GM19240 (cell line): ENCODE data around the gene CLIC5.

Experiments
- DNase-seq: peaks from one replicate; pipeline ENCODE4 v3.0.0; 2011; ENCODE audit warnings: low spot score; ENCODE audit not compliant: insufficient read length

CLIC5 gene

GRCh38 chr6:45895569-45895968 lies 120.1 kb downstream of the CLIC5 start:
- DNase-seq = no peak

DNA sequence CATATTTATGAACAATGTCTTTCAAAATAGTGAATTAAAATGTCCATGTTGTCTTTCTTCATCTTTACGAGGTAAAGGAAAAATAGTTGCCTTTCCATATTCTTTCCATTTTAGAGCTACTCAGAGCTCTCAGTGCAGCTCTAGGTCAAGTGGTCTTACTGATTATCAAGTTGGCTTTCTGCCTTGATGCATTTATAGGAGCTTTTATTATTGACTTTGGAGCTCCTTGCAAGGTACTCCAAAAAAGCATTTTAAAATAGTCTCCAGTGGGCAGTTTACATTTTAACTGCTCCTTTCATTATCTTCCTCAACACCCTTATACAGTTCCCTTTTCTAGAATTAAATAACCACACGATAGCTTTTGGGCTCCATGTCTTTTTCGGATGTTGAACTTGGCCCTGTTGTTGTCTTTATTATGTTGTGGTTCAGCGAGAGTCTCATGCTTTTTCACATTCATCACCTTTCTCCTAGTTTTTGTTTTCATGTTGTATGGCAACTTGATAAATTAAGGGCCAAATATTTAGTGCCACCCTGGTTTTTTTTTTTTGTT lies 122.9 kb downstream of the CLIC5 start:
- no peak for DNase-seq

- no peak for DNase-seq
Measured at GRCh38 chr6:45892196-45892595, 123.5 kb downstream of the CLIC5 start.

DNA sequence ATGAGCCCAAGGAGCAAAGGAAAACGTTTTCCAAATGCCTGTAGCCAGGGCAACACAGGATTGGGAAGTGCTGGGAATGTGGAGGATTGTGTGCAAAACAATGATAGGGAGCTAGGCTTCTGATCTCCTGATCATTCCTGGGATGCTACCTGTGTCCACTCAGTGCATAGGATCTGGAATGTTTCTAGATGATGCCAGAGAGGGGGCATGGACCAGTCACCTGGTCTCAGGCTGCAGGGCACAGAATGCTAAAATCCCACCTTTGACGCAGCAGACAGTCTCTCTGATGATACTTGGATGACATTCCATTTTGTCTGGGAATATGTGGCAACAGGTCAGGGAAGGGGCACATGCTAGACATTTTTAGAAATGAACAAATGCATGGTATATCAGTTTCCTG lies 128.9 kb downstream of the CLIC5 start:
- no peak for DNase-seq

GRCh38 chr6:45884336-45884735 lies 131.3 kb downstream of the CLIC5 start:
- DNase-seq = no peak

DNA sequence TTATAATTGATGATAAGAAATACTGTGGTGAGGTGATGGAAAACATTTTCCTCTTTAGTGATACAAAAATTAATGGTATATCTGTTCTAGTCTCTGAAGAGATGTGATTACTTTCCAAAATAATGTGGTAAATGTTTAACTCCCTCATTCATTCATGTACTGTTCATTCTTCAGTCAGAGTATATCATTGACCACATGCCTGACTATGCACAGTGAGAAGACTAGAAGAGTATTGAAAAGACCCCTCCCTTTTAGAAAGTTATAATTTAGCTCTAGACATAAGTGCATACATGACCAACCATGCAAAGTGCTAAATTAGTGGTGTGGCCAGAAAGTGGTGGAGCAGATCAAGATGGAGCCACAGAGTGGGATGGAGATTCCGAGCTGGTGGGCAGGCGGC lies 133.0 kb downstream of the CLIC5 start:
- no peak for DNase-seq

DNA sequence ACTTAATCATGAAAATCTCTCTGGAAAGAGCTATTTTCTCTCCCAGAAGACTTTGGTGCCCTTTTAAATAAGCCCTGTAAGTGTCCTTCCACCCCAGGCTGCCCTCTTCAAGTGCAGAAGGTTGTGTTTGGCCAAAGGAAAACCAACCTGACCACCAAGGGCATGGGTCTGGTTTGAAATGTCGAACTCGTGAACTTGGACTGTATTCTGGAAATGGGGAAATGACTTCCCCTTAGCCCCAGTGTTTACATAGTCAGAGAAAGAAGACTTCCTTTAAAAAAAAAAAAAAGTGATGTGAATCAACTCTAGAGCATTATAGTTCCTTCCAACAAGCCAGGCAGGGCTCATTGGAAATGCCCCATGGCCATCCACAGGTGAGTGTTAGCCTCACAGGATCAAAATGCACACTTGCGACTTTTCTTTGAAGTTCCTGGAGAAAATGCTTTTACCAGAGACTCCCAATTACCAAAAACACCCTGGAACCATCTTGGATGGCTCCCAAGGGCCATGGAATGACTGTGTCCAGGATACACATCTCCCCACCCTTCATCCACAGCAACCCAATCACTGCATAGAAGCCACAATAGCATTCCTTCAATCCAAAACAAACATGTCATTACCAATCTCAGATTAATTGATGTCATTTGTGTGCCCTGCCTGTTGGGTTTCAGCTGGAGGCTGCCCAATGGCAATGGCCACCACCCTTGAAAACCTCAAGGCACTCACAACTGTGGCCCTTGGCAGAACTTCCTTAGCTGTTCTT lies 133.8 kb downstream of the CLIC5 start:
- DNase-seq = no peak

DNA sequence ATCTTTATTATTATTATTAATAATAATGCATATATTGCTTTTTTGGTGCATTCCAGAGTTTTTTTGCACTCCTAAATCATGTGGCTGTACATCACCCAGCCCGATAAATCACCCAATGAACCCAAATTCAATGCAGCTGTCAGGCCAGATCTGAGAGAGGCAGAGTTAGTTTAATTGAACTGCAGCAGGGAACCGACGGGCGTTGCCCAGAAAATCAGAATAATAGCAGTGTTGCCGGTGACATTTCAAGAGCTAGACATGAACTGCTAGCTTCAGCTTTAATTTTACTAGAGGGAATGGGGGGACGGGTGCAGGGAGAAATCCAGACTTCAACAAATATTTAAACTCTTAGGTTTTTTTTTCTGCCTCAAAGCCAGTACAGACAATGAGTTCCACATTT lies 135.0 kb downstream of the CLIC5 start:
- DNase-seq = no peak

DNA sequence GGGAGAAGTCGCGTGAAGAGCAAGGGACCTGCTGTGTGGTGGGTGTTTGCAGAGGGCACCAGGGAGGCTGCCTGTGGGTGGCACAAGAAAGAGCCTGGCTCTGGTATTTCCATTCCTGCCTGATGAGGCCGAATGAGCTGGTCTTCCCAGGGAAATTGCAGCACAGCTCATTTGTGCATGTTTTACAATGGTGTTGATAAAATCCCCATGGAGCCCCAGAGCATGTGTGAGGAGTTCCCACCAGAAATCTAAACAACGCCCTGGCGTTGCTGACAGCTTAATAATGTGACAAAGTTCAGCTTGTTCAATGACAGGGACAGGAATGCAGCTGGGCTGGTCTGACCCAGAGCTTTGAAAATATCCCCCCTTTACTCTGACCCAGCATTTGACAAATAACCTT lies 135.5 kb downstream of the CLIC5 start:
- DNase-seq = no peak

DNA sequence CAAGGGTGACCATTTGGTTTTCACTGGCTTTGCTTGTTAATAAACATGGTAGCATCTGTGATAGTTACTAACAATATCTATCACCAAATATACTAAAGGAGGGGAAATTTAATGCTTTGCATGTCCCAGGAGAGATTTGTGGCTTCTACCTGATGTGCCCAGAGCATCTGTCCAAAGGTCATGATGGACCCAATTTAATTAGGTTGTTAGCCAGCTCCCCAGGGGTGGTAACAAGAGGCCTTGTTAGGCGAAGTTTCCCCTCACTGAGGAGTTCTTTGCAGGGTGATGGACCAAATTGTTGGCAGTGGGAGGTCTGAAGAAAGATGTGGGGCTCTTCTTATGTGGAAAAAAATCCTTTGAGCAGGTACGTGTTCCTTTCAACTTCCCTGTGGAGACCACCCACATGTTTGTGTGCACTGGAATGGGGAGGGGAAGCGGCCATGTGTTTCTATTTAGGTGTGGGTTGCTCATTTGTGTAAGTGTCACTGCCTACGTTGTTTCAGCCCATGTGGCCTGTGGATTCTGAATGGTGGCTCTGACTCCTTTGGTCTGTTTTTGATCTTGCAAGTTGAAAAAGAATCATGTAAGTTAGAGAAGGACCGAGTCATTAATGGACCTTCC lies 137.6 kb downstream of the CLIC5 start:
- no peak for DNase-seq

GRCh38 chr6:45872827-45873365 lies 142.8 kb downstream of the CLIC5 start:
- no peak for DNase-seq

DNA sequence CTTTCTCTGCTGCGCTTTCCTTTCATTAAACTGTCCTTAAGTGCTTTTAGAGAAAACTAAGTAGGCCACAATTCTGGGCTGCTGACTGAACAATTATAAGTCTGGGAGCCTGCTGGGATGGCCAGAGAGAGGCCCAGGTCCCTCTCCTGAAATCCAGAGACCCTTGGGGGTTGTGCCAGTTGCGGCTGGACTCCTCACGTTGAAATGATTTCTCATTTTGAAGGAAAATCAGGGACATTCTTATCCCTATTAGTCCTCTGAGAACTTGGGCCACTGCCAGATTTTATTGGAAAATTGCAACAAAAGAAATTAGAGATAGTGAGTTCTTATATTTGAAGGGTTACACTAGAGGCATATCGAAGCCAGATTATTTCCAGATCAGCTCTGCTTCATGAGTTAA lies 145.1 kb downstream of the CLIC5 start:
- no peak for DNase-seq

DNA sequence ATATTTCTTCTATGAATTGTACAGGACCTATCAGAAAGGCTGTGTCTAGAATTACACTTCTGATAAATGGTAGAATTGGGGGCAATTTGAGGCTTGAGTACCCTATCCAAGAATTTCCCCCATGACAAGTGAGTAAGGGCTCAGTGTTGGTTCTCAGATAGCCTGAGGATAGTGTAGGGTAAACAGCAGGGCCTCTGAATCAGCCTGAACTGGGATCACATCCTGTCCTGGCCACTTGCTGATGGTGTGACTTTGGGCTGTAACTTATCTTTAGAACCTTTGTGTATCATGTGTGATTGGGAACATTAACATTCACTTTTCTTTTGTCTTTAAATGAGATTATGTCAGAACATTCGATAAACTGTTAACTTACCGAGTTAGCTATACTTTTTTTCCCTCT lies 151.0 kb downstream of the CLIC5 start:
- DNase-seq = no peak

DNA sequence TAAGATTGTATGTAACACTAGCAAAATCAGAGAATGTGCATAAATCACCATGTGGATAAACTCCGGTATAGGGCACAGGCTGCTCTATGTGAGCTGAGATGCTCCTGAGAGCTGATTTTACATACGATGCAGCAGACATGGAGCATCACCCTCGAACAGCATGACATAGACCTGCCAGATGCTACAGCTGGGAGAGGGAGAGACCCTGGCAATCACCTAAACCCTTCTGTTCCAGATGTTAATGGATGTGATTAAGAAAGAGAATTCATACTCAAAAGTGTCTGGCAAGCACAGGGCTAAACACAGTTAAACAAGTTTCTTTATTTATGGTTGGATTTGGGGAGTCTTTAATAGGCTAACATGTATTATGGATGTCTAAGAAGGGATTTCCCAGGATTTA lies 157.0 kb downstream of the CLIC5 start:
- DNase-seq = no peak

DNA sequence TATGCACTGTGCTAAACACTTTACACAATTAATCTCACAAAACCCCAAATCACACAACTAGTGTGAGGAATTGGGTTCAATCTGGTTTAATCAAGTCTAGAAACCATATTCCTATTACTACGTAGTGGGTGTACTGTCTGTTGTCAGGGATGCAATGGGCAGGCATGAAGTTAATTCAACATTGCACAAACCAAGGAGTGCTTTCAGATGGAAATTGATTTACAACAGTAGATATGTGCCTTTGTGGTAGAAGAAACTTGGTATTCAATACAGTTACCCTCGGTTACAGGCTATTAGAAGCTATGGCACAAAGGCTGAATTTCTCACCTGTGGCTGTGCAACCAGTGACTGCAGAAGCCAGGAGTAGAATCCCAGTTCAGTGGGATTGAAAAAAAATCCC lies 157.8 kb downstream of the CLIC5 start:
- DNase-seq = no peak

DNA sequence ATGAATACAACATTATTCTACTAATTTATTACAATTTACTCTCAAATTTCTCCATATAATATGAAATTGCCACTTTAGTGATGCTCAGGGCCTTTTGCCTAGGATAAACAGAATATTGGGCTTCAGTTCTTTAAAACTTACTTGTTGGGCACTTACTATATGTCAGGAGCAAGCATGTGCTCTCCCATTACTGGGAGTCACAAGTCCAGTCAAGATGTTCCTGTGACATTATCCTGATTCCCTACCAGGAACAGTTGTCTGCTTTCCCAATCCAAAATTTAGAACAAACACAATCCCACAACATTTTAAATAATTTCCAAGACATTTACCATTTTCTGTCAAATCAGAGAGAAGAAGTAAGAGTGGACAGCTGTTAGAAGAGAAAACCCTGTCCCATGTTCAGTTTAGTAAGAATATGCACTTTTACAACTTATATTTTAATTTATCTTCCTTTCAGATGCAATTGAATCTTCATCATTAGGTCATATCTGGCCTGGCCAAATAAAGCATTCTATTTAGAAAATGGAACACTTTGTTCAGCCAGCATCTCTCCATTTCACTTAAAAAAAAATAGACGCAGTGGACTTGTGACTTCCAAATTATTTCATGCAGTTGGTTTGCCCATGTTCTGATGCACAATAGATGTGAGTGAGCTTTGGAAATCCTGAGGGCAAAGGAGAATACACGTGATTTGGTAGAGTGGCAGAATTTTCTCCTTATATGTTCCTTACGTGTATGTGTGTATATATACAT lies 159.8 kb downstream of the CLIC5 start:
- DNase-seq = no peak

GRCh38 chr6:45854149-45854742 lies 161.4 kb downstream of the CLIC5 start:
- DNase-seq = no peak

DNA sequence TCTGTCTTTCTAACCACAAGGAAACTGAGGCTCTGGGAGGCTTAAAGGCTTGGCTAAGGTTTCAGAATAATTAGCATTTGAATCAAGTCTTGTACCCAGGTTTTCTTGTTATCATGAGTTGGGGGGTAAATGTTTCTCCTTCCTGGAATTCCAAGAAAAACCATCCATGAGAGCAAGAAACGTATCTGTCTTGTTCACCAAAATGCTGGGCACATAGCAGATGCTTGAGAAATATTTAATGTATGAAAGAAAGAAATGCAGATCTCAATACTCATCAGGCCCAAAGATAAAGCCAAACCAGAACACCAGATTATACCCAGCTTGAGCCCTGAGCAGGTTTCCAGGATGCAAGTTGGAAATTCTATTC lies 164.6 kb downstream of the CLIC5 start:
- DNase-seq = no peak

DNA sequence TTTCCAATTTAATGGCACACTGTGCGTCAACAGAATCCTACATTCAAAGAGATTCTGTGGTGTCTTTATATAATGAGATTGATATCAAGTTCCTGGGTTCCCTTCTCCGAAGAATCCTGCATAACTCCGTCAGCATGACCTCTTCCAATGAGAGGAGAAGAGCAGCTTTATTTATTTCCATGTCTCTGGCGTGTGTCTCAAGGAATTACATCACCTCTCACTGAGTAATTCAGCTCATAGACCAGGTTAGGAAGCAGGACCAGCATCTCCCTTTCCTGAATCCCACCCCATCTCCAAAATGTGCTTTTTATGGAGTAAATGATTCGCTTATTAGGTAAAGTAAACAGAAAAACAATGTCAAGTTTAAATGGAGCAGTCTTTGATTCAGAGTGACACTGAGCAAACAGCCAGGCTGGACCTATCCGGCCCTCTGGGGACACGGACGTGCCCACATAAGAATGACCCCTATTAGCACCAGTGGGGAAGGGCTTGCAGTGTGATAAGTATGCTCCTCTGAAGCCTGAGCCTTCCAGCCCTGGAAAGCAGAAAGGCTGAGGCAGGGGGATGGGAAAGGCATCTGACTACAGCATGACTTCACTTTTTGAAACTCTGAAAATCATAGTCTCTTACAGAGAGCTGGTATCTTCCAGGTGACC lies 165.2 kb downstream of the CLIC5 start:
- no peak for DNase-seq

GRCh38 chr6:45845567-45845966 lies 170.1 kb downstream of the CLIC5 start:
- no peak for DNase-seq

GRCh38 chr6:45844986-45845385 lies 170.7 kb downstream of the CLIC5 start:
- no peak for DNase-seq
